ENCODE data around the gene TFDP1. TPM values are rescaled to one million over a fixed set of nuclear protein-coding genes. Genes with fewer than 3 reads are reported as not detected.
"Not testable (repeated sequence)": the region's sequence is repeated elsewhere in the genome, so short reads cannot be mapped to it uniquely, and the experiment has no call there.

The TFDP1 gene
- total RNA-seq, 1 experiment from 2014 or later: 45.6 TPM

DNA sequence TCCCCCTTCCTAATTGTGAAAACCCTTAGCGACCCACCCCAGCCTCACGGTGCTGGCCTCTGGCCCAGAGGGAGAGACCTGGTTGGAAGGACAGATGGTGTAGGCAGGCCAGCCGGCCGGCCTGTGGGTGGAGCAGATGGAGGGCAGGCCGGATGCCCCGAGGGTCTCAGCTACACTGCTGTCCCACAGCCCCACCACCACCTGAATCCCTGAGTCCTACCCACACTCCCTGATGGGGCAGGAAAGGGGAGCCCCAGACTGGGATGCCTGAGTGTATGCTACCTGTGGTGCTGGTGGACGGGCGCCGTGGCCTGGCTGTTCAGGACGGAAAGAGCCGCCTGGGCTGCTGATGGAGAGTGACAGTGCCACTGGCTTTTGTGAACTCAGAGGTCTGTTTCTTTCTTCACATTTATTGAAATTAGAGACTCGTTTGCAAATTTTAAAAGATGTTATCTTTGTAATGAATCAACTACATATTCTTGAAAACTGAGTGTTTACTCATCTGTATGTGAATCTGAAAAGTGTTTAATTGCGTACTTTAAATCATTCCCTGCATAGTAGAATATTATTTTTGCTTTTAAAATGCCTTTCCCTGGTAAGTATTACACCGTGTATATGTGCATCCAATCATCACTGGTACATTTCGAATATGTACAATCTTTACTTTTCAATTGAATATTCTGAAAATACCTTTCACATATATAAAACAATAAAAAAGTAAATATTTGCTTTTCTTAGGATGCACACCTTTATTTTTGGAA lies 35.7 kb downstream of the TFDP1 start:
- DNase-seq (ENCODE audit: low read depth, low spot score): no peak
- in situ Hi-C loops (cut with HindIII; ENCODE audit: low pct_unique_long_range_greater_than_20kb, low sequenced_read_pairs): no loop called here

DNA sequence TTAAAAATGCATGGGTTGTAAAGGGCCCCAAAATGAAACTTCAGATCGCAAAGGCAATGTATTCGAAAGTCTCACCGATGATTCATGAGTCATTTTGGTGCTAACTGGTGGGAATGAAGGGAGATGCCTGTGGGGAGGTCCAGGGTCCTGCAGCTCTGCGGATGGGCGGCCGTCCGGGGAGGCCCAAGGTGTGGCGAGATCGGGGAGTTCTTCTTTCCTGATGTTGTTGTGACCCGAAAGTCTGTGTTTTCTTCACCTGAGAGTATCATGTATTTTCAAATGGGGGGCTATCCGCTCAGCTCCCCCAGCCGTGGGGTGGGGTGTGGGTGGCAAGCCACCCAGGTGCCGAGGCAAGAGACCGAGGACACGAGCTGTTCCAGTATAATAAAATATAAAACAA lies 36.5 kb downstream of the TFDP1 start:
- in situ Hi-C loops (cut with HindIII; ENCODE audit: low pct_unique_long_range_greater_than_20kb, low sequenced_read_pairs): no loop called here
- no peak for DNase-seq (ENCODE audit: low read depth, low spot score)

DNA sequence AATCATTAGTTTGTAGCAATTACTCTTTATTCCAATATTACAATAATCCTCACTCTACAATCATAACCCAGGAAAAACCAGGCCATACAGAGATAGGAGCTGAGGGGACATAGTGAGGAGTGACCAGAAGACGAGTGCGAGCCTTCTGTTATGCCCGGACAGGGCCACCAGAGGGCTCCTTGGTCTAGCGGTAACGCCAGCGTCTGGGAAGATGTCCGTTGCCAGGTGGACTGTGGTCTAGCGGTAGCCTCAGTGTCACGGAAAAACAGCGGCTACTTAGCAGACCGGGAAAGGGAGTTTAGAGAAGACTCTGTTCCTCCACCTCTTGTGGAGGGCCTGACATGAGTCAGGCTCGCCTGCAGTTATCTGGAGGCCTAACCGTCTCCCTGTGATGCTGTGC lies 36.9 kb downstream of the TFDP1 start:
- in situ Hi-C loops (cut with HindIII; ENCODE audit: low pct_unique_long_range_greater_than_20kb, low sequenced_read_pairs): not testable (repeated sequence)
- DNase-seq (ENCODE audit: low read depth, low spot score): peak; percentile 54

DNA sequence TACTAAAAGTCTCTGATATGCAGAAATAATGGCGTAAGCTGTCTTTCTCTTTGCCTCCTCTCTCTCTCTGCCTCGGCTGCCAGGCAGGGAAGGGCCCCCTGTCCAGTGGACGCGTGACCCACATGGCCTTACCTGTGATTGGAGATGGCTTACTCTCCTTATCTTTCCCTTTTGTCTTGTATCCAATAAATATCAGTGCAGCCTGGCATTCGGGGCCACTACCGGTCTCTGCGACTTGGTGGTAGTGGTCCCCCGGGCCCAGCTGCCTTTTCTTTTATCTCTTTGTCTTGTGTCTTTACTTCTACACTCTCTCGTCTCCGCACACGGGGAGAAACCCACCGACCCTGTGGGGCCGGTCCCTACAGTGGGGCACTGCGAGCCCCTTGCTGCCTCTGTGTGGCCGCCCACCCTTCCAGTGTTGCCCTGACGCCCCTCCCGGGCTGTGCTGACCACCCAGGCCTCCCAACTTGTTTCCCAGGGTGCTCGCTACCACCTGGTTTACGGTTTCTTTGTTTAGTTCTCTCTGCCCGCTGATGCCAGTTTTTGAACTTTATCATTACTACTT lies 37.5 kb downstream of the TFDP1 start:
- in situ Hi-C loops (cut with HindIII; ENCODE audit: low pct_unique_long_range_greater_than_20kb, low sequenced_read_pairs); DNase-seq (ENCODE audit: low read depth, low spot score): not testable (repeated sequence)

DNA sequence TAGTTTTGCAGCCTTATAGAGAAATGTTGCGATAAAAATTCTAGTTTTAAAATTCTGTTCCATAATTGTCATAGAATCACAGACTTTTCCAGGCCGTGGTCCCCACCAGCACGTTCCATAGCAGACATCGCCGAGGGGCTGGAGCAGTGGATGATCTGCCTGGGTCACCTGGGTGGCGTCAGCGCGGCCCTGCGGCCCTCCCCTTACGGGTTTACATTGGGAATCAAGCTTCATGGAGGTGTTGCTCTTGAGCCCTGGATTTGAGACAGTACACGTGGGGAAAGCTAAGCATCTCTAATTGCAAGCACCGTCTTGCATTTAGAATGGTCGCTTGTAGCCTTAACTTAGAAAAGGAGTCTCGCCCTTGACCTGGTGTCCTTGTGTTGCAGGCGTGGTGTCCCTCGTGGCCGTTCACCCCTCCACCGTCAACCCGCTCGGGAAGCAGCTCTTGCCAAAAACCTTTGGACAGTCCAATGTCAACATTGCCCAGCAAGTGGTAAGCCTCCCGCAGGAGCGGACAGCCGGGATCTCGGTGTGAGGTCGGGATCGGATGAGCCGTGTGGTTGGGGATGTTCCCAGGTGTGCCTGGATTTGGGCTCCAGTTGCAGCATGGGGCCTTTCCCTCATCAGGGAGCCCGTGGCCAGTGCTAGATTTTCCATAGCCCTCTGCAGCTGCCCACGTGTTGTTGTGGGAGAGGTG lies 38.4 kb downstream of the TFDP1 start:
- in situ Hi-C loops (cut with HindIII; ENCODE audit: low pct_unique_long_range_greater_than_20kb, low sequenced_read_pairs): no loop called here
- no peak for DNase-seq (ENCODE audit: low read depth, low spot score)

DNA sequence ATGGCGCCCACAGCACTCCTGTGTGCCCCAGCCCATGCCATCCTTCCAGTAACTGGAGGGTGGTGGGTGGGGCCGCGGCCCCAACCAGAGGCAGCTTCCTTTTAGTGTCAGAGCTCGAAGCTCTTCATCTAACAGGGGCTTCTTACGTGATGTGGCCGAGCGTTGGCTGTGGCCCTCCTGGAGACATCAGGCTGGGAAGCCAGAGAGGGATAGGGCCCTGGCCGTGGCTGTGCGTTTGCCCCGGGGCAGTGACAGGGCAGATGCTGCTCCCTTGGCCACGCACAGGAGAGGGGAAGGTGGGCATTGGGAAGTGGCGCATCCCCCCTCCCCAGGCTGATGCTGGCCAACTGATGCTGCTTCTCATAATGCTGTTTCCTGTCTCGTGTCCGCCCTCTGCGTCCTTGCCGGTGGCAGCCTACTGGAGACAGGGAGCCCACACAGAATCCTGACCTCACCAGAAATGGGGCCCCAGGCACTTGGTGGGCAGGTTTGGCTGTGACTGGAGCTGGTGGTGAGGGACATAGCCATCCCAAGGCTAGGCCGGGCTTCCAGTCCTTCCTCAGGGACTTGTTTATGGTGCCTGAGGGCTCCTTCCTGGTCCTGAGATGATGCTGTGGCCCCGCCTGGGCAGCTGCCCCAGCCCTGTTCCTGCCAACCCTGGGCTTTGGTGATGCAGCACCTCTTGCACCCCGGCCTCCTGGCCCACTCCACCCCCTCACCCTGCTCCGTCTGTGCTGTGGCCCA lies 39.1 kb downstream of the TFDP1 start:
- in situ Hi-C loops (cut with HindIII; ENCODE audit: low pct_unique_long_range_greater_than_20kb, low sequenced_read_pairs): no loop called here
- peak; percentile 17 for DNase-seq (ENCODE audit: low read depth, low spot score)

DNA sequence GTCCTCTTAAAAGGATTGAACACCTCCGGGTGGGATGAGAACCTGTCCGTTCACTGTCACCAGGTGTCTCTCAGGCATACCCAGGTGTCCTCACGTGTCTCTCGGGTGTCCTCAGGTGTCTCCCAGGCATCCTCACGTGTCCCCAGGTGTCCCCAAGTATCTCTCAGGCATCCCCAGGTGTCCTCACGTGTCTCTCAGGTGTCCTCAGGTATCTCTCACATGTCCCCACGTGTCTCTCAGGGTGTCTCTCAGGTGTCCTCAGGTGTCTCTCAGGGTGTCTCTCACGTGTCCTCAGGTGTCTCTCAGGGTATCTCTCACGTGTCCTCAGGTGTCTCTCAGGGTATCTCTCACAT lies 39.7 kb downstream of the TFDP1 start:
- no peak for DNase-seq (ENCODE audit: low read depth, low spot score)
- in situ Hi-C loops (cut with HindIII; ENCODE audit: low pct_unique_long_range_greater_than_20kb, low sequenced_read_pairs): no loop called here

- DNase-seq (ENCODE audit: low read depth, low spot score); in situ Hi-C loops (cut with HindIII; ENCODE audit: low pct_unique_long_range_greater_than_20kb, low sequenced_read_pairs): not testable (repeated sequence)
Observed at GRCh38 chr13:113624640-113625304, 40.2 kb downstream of the TFDP1 start.

DNA sequence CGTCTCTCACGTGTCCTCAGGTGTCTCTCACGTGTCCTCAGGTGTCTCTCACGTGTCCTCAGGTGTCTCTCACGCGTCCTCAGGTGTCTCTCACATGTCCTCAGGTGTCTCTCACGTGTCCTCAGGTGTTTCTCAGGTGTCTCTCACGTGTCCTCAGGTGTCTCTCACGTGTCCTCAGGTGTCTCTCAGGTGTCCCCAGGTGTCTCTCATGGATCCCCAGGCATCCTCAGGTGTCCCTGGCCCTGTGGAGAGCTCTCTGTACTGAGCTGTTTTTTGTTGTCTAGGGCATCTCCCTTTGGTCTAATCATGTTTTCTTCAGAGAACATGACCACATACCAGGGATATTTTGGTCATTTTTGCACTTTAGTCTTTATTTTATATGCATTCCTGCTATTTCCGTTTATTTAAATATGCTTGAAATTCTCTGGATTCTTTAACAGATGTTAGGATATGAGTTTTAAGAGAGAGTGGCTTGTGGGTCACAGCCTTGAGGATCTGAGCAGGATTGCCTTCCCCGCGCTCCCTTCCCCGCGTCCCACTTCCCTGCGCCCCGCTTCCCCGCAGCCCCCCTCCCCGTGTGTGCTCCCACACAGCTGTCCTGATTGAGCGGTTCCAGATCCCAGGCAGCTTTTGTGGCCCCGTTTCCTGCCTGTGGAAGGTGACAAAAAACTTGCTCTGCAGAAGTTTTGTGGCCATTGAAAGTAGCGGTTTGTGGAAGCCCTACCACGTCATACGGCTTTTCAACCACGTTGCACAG lies 41.6 kb downstream of the TFDP1 start:
- DNase-seq (ENCODE audit: low read depth, low spot score): peak; percentile 13
- in situ Hi-C loops (cut with HindIII; ENCODE audit: low pct_unique_long_range_greater_than_20kb, low sequenced_read_pairs): no loop called here

DNA sequence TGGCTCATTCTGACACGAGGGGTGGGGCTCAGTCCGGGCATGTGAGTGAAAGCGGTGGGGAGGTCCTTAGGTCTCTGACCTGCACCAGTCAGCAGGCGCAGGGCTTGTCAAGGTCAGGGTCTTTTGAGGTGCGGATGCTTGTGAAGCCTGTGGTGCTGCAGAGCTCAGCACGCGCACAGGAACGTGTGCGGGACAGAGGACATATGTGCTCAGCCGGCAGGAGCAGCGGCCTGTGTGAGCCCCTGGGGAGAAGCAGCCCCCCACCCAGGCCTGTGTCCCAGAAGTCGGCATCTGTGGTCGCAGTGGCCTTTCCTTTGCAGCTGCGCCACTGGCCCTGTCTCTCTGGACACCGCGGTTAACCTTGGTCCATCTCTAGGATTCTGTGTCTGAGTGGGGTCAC lies 42.6 kb downstream of the TFDP1 start:
- no peak for DNase-seq (ENCODE audit: low read depth, low spot score)
- in situ Hi-C loops (cut with HindIII; ENCODE audit: low pct_unique_long_range_greater_than_20kb, low sequenced_read_pairs): no loop called here

DNA sequence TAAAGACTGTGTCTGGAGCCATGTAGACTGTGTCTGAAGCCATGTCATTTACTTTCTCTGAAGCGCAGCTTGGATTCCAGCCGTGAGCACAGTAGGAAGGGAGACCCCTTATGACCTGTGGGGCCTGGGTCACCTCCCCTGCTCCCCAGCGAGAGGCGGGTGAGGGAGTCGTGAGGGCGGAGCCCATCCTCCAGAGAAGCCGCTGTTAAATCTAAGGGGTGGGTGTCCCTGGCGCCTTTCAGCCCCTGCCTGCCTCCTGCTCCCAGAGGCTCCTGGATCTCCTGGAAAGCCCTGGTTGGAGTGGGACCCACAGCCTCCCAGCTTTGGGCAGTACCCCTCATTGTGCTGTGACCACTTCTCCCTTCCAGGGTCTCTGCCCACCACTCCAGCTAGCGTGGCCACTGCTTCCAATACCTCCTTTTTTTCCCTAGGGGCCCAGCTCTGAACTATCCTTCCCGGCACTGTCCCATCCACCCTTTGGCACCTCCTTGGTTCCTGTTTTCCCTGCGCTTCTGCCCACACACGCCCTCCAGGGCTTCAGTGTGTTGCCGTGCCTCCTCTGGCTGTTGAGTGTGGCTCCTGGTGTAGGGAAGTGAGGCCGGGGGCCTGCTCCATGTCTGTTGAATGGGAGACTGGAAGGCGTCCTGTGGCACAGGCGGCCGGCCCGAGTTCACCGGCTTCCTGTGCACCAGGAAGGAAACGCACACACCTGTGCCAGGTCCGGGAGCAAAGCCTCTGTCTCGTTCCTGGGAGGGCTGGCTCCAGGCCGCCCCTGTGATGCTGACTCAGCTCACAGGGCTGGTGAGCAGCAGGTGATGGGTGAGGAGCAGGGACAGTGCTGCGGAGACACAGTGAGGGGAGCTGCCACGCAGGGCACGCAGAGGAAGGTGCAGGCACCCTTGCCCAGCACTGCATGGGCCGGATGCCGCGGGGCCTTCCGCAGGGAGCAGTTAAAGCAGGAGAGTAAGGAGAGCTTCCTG lies 44.0 kb downstream of the TFDP1 start:
- DNase-seq (ENCODE audit: low read depth, low spot score): no peak
- in situ Hi-C loops (cut with HindIII; ENCODE audit: low pct_unique_long_range_greater_than_20kb, low sequenced_read_pairs): no loop called here

- in situ Hi-C loops (cut with HindIII; ENCODE audit: low pct_unique_long_range_greater_than_20kb, low sequenced_read_pairs): no loop called here
- no peak for DNase-seq (ENCODE audit: low read depth, low spot score)
Observed at GRCh38 chr13:113629866-113630265, 45.3 kb downstream of the TFDP1 start.

GRCh38 chr13:113630296-113630695 lies 45.7 kb downstream of the TFDP1 start:
- DNase-seq (ENCODE audit: low read depth, low spot score): no peak
- in situ Hi-C loops (cut with HindIII; ENCODE audit: low pct_unique_long_range_greater_than_20kb, low sequenced_read_pairs): no loop called here

- DNase-seq (ENCODE audit: low read depth, low spot score): no peak
- in situ Hi-C loops (cut with HindIII; ENCODE audit: low pct_unique_long_range_greater_than_20kb, low sequenced_read_pairs): no loop called here
Observed at GRCh38 chr13:113630804-113631203, 46.3 kb downstream of the TFDP1 start.

- DNase-seq (ENCODE audit: low read depth, low spot score): no peak
- in situ Hi-C loops (cut with HindIII; ENCODE audit: low pct_unique_long_range_greater_than_20kb, low sequenced_read_pairs): no loop called here
Observed at GRCh38 chr13:113631341-113632095, 47.0 kb downstream of the TFDP1 start.

Data from SK-MEL-5 (cell line).